Astrocyte (in vitro differentiated cells and primary cell): ENCODE measurements around the gene SYCE1. TPM values are rescaled to one million over a fixed set of nuclear protein-coding genes. Genes with fewer than 3 reads are reported as not detected.

Experiments
- DNase-seq: peaks from one replicate; pipeline ENCODE4 v3.0.0-alpha.2; 2010; ENCODE audit warnings: low read depth
- FAIRE-seq: peaks from 2 replicates; lab custom pipeline; 2011; peaks lifted over from hg19 to GRCh38; lab: Jason Lieb, UNC
- H2AFZ ChIP-seq: 2 replicates; pipeline ENCODE4 v1.6.0; 2012; ENCODE audit warnings: low read depth, low read length, inconsistent platforms
- H3K27ac ChIP-seq: 2 replicates; pipeline ENCODE4 v1.5.1; 2011; ENCODE audit warnings: low read depth, low read length, inconsistent platforms
- H3K27me3 ChIP-seq: 2 replicates; pipeline ENCODE4 v1.6.0; 2011; ENCODE audit warnings: low read length, inconsistent platforms; ENCODE audit not compliant: insufficient read depth
- H3K36me3 ChIP-seq: 2 replicates; pipeline ENCODE4 v1.5.1; 2011; ENCODE audit warnings: low read length, inconsistent platforms; ENCODE audit not compliant: insufficient read depth
- H3K4me1 ChIP-seq: 2 replicates; pipeline ENCODE4 v1.5.1; 2011; ENCODE audit warnings: low read length, inconsistent platforms; ENCODE audit not compliant: insufficient read depth
- H3K4me2 ChIP-seq: 2 replicates; pipeline ENCODE4 v1.6.0; 2012; ENCODE audit warnings: low read length, inconsistent platforms
- H3K4me3 ChIP-seq: 2 replicates; pipeline ENCODE4 v1.5.1; 2011; ENCODE audit warnings: low read depth, mild to moderate bottlenecking, low read length, inconsistent platforms; ENCODE audit not compliant: insufficient read depth
- H3K79me2 ChIP-seq: 2 replicates; pipeline ENCODE4 v1.6.0; 2012; ENCODE audit warnings: mild to moderate bottlenecking, low read length, inconsistent platforms; ENCODE audit not compliant: insufficient read depth
- H3K9ac ChIP-seq: 2 replicates; pipeline ENCODE4 v1.6.0; 2012; ENCODE audit warnings: mild to moderate bottlenecking, low read length, inconsistent platforms
- H3K9me3 ChIP-seq: 2 replicates; pipeline ENCODE4 v1.5.1; 2012; ENCODE audit warnings: low read depth, mild to moderate bottlenecking, low read length, inconsistent platforms; ENCODE audit not compliant: insufficient read depth
- H4K20me1 ChIP-seq: 2 replicates; pipeline ENCODE4 v1.6.0; 2012; ENCODE audit warnings: low read length, inconsistent platforms; ENCODE audit not compliant: insufficient read depth
- H3K27ac Mint-ChIP-seq: one replicate; pipeline ENCODE4 v1.8.0; 2021; ENCODE audit warnings: mild to moderate bottlenecking, mixed read lengths; ENCODE audit not compliant: unreplicated experiment
- H3K27me3 Mint-ChIP-seq: one replicate; pipeline ENCODE4 v1.8.0; 2021; ENCODE audit warnings: low read depth, mixed read lengths; ENCODE audit not compliant: unreplicated experiment
- H3K36me3 Mint-ChIP-seq: one replicate; pipeline ENCODE4 v1.8.0; 2021; ENCODE audit warnings: low read depth, mixed read lengths; ENCODE audit not compliant: unreplicated experiment
- H3K4me1 Mint-ChIP-seq: one replicate; pipeline ENCODE4 v1.8.0; 2021; ENCODE audit warnings: low read depth, mixed read lengths; ENCODE audit not compliant: unreplicated experiment
- H3K4me3 Mint-ChIP-seq: one replicate; pipeline ENCODE4 v1.8.0; 2021; ENCODE audit warnings: mild to moderate bottlenecking, moderate library complexity, mixed read lengths; ENCODE audit not compliant: unreplicated experiment
- H3K9me3 Mint-ChIP-seq: one replicate; pipeline ENCODE4 v1.8.0; 2021; ENCODE audit warnings: mild to moderate bottlenecking, mixed read lengths; ENCODE audit not compliant: unreplicated experiment
- EZH2 ChIP-seq: IDR thresholded peaks from 2 replicates; pipeline ENCODE4 v1.6.1; 2012; ENCODE audit warnings: mild to moderate bottlenecking, low read length, inconsistent platforms; ENCODE audit not compliant: insufficient read depth
- total RNA-seq: library from RNA; stranded (reverse); gene quantifications from 2 replicates; pipeline ENCODE4 v1.2.1, GENCODE V29; 2021
- TF ChIP-seq, protein P1 (sequence below): IDR thresholded peaks from 2 replicates; pipeline ENCODE4 v1.5.1; 2011; ENCODE audit warnings: low read depth, mild to moderate bottlenecking, inconsistent platforms, low read length, moderate library complexity; ENCODE audit not compliant: insufficient read depth

SYCE1 gene
- total RNA-seq, 1 donor from 2014 or later = 0.23 TPM

DNA sequence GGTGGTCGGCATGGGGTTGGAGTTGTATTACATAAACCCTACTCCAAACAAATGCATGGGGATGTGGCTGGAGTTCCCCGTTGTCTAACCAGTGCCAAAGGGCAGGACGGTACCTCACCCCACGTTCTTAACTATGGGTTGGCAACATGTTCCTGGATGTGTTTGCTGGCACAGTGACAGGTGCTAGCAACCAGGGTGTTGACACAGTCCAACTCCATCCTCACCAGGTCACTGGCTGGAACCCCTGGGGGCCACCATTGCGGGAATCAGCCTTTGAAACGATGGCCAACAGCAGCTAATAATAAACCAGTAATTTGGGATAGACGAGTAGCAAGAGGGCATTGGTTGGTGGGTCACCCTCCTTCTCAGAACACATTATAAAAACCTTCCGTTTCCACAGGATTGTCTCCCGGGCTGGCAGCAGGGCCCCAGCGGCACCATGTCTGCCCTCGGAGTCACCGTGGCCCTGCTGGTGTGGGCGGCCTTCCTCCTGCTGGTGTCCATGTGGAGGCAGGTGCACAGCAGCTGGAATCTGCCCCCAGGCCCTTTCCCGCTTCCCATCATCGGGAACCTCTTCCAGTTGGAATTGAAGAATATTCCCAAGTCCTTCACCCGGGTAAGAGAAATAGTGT is 38.3 kb downstream of the SYCE1 start, which contains the start of gene CYP2E1:
Gene CYP2E1, plus strand, starts transcription at position 407 of the 632 bp plus-strand sequence. Its CDS starts 33 bp downstream, at position 440.
- Mint-ChIP-seq H3K36me3 (no peaks in the 10 kb centered on the region), H3K9me3 (peaks cover 3% of the 10 kb centered on the region), H3K4me3 (peak within 1 kb of the TSS; percentile 78), H3K4me1 (no peaks in the 10 kb centered on the region), H3K27ac (no peak within 1 kb of the TSS), H3K27me3 (peaks cover 39% of the 10 kb centered on the region)
- DNase-seq (no peak), FAIRE-seq (no peak)
- H3K9me3 ChIP-seq = no peaks in the 10 kb centered on the region
- no peak within 1 kb of the TSS for H3K9ac ChIP-seq
- no peak within 1 kb of the TSS for H3K4me3 ChIP-seq
- no peaks in the 10 kb centered on the region for H3K36me3 ChIP-seq
- H2AFZ ChIP-seq = no peak within 1 kb of the TSS
- no peak within 1 kb of the TSS for H3K27ac ChIP-seq
- no peaks in the 10 kb centered on the region for H3K79me2 ChIP-seq
- peaks cover 22% of the 10 kb centered on the region for H3K27me3 ChIP-seq
- no peak for TF ChIP-seq EZH2
- TF ChIP-seq, protein P1, sequence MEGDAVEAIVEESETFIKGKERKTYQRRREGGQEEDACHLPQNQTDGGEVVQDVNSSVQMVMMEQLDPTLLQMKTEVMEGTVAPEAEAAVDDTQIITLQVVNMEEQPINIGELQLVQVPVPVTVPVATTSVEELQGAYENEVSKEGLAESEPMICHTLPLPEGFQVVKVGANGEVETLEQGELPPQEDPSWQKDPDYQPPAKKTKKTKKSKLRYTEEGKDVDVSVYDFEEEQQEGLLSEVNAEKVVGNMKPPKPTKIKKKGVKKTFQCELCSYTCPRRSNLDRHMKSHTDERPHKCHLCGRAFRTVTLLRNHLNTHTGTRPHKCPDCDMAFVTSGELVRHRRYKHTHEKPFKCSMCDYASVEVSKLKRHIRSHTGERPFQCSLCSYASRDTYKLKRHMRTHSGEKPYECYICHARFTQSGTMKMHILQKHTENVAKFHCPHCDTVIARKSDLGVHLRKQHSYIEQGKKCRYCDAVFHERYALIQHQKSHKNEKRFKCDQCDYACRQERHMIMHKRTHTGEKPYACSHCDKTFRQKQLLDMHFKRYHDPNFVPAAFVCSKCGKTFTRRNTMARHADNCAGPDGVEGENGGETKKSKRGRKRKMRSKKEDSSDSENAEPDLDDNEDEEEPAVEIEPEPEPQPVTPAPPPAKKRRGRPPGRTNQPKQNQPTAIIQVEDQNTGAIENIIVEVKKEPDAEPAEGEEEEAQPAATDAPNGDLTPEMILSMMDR = no peak
- H3K4me1 ChIP-seq = no peaks in the 10 kb centered on the region
- no peaks in the 10 kb centered on the region for H4K20me1 ChIP-seq
- peak within 1 kb of the TSS; percentile 1 for H3K4me2 ChIP-seq

DNA sequence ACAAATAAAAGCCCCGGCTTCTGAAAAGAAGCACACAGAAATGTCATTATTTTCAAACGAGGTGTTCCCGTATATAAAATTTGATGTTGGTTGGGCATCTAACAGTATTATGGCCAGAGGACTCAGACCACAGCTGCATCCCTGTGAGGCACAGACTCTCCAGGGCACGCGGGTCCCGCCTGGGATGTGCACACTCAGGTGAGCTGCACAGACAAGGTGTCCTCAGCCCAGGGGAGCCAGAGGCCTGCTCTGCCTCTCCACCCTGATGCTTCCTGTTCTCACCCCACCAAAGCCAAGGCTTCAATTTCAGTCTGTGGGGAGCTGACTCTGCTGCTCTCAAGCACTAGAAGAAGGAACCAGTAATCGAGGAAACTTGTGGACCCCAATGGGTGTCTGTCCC is 39.9 kb downstream of the SYCE1 start:
- H3K27me3 ChIP-seq = peaks cover 17% of the 10 kb centered on the region
- no peak overlapping the region for H3K4me3 ChIP-seq
- H3K9ac ChIP-seq = no peak overlapping the region
- Mint-ChIP-seq H3K27me3 (peaks cover 29% of the 10 kb centered on the region), H3K4me1 (no peaks in the 10 kb centered on the region), H3K27ac (no peak overlapping the region), H3K4me3 (no peak overlapping the region), H3K36me3 (no peaks in the 10 kb centered on the region), H3K9me3 (peaks cover 3% of the 10 kb centered on the region)
- H2AFZ ChIP-seq = no peak overlapping the region
- DNase-seq (no peak), FAIRE-seq (no peak)
- no peaks in the 10 kb centered on the region for H3K9me3 ChIP-seq
- H3K4me2 ChIP-seq = no peak overlapping the region
- H4K20me1 ChIP-seq = no peaks in the 10 kb centered on the region
- H3K4me1 ChIP-seq = no peaks in the 10 kb centered on the region
- H3K79me2 ChIP-seq = no peaks in the 10 kb centered on the region
- TF ChIP-seq EZH2 = no peak
- TF ChIP-seq, protein P1 = no peak
- no peak overlapping the region for H3K27ac ChIP-seq
- no peaks in the 10 kb centered on the region for H3K36me3 ChIP-seq

DNA sequence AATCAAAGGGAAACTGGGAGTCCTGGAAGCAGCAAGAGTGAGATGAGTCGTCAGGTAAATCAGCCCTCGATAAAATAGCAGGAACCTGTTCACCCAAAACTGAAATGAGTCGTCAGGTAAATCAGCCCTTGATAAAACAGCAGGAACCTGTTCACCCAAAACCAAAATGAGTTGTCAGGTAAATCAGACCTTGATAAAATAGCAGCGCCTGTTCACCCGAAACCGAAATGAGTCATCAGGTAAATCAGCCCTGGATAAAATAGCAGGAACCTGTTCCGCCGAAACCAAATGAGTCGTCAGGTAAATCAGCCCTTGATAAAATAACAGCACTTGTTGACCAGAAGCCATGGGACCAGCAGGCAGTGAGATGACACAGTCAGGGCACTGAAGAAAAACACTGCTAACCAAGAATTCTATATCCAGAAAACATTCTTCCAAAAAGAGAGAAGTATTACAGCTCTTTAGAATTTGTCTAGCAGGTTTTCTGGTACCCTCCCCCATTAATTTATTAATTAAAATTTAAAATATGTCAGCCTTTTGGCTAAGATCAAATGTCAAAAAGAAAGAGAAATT is 41.7 kb downstream of the SYCE1 start:
- no peak overlapping the region for H3K27ac Mint-ChIP-seq
- Histone ChIP-seq H3K36me3 (no peaks in the 10 kb centered on the region), H3K4me3 (no peak overlapping the region), H4K20me1 (no peaks in the 10 kb centered on the region), H3K27ac (no peak overlapping the region), H3K9ac (no peak overlapping the region), H2AFZ (no peak overlapping the region), H3K79me2 (no peaks in the 10 kb centered on the region), H3K4me1 (no peaks in the 10 kb centered on the region), H3K27me3 (peaks cover 5% of the 10 kb centered on the region), H3K4me2 (no peak overlapping the region), H3K9me3 (no peaks in the 10 kb centered on the region)
- no peak for DNase-seq
- H3K4me1 Mint-ChIP-seq = no peaks in the 10 kb centered on the region
- no peaks in the 10 kb centered on the region for H3K36me3 Mint-ChIP-seq
- H3K27me3 Mint-ChIP-seq = peaks cover 19% of the 10 kb centered on the region
- no peak for TF ChIP-seq EZH2
- TF ChIP-seq, protein P1 = no peak
- no peak for FAIRE-seq
- H3K9me3 Mint-ChIP-seq = peaks cover 6% of the 10 kb centered on the region
- no peak overlapping the region for H3K4me3 Mint-ChIP-seq
